A673 (cell line): ENCODE measurements around the gene SETD1A.
A peak's percentile ranks its signal among the peaks of the same experiment; 100 is the strongest.

Source experiments
- EZH2 ChIP-seq: fragments of 200-600 bp; sonication (generic); IDR thresholded peaks from 2 replicates; pipeline ENCODE4 v1.6.1; 2017; ENCODE audit warnings: borderline replicate concordance, low read depth, mild to moderate bottlenecking, mixed read lengths, antibody characterized with exemption, low read length; ENCODE audit not compliant: poor library complexity, severe bottlenecking
- TF ChIP-seq, protein P1 (sequence below): fragments of 300-800, 200-600 bp; sonication (generic); conservative IDR thresholded peaks from 2 replicates; pipeline ENCODE4 v1.5.1; 2017; ENCODE audit warnings: low read depth, mild to moderate bottlenecking, antibody characterized with exemption, low read length, moderate library complexity, mixed read lengths

DNA sequence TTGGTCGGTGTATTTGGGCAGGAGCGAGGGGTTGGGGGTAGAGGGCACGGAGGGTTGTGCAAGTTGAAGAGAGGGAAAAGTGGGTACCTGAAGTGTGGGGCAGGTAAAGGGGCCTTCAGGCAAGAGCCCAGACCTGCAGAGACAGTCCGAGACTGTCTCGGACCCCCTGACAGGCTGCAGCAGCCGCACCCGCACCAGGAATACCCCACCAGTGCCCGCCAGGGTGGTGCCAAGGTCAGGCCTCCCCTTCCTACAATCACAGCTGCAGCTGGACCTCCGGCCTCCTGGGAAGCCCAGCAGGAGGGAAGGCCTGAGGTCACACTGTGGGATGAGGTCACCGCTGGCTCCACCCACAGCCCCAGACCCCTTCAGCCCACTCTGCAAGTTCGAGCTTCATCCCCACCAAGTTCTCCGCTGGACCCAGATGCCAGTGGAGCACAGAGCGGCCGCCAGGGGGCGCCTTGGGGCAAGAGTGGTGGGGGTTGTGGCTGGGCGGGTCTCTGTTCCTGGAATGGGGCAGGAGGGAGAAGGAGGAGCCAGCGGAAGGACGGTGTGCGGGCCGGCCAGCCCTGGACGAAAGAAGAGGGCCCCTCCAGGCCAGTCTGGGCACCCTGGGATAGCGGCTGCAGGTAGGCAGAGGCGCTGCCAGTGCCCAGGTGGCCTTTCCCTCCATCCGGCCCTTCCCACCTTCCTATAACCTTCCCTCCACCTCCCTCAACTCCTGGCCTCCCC lies 27.3 kb downstream of the SETD1A start, which contains the start of gene HSD3B7:
- TF ChIP-seq, protein P1, sequence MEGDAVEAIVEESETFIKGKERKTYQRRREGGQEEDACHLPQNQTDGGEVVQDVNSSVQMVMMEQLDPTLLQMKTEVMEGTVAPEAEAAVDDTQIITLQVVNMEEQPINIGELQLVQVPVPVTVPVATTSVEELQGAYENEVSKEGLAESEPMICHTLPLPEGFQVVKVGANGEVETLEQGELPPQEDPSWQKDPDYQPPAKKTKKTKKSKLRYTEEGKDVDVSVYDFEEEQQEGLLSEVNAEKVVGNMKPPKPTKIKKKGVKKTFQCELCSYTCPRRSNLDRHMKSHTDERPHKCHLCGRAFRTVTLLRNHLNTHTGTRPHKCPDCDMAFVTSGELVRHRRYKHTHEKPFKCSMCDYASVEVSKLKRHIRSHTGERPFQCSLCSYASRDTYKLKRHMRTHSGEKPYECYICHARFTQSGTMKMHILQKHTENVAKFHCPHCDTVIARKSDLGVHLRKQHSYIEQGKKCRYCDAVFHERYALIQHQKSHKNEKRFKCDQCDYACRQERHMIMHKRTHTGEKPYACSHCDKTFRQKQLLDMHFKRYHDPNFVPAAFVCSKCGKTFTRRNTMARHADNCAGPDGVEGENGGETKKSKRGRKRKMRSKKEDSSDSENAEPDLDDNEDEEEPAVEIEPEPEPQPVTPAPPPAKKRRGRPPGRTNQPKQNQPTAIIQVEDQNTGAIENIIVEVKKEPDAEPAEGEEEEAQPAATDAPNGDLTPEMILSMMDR: peak; percentile 97
- no peak for TF ChIP-seq EZH2
